Stimulated activated CD8-positive, alpha-beta memory T cell treated with anti-CD3 and anti-CD28 coated beads, Interleukin-7, amount 100 ng/mL, for 1 hour (primary cell): ENCODE measurements around the gene NMUR1.

Experiments
- DNase-seq, 2 donors: peaks; one replicate each; pipeline ENCODE4 v3.0.0-alpha.2; 2020; ENCODE audit warnings: low read depth in 2 of 2

Gene NMUR1

GRCh38 chr2:231554327-231554726 is 24.1 kb upstream of the NMUR1 start:
- DNase-seq, result no peak

- no peak for DNase-seq
Measured at GRCh38 chr2:231552752-231553151, 22.5 kb upstream of the NMUR1 start.

GRCh38 chr2:231549446-231550239 is 19.4 kb upstream of the NMUR1 start:
- no peak for DNase-seq

- DNase-seq, result no peak
Measured at GRCh38 chr2:231548752-231549151, 18.5 kb upstream of the NMUR1 start.

- DNase-seq, result no peak
Measured at GRCh38 chr2:231547315-231548110, 17.3 kb upstream of the NMUR1 start.

GRCh38 chr2:231546014-231546715 is 15.9 kb upstream of the NMUR1 start:
- DNase-seq, result no peak

- peak; percentile 21 to 41 for DNase-seq
Measured at GRCh38 chr2:231545105-231545902, 15.1 kb upstream of the NMUR1 start.

- DNase-seq, result no peak
Measured at GRCh38 chr2:231542136-231542535, 11.9 kb upstream of the NMUR1 start.

- DNase-seq, result no peak
Measured at GRCh38 chr2:231541645-231542044, 11.4 kb upstream of the NMUR1 start.

- DNase-seq, result no peak
Measured at GRCh38 chr2:231539991-231540390, 9.7 kb upstream of the NMUR1 start.

GRCh38 chr2:231535961-231536360 is 5.7 kb upstream of the NMUR1 start:
- no peak for DNase-seq

- no peak for DNase-seq
Measured at GRCh38 chr2:231533777-231534125, 3.5 kb upstream of the NMUR1 start.

GRCh38 chr2:231533086-231533776 is 3.0 kb upstream of the NMUR1 start:
- no peak for DNase-seq

GRCh38 chr2:231532756-231533035 is 2.5 kb upstream of the NMUR1 start:
- DNase-seq, result no peak

GRCh38 chr2:231531883-231532755 is 1.9 kb upstream of the NMUR1 start:
- DNase-seq, result no peak

GRCh38 chr2:231531466-231531865 is 1.2 kb upstream of the NMUR1 start:
- no peak for DNase-seq

- no peak for DNase-seq
Measured at GRCh38 chr2:231528636-231529030, 1.6 kb downstream of the NMUR1 start.

- DNase-seq, result no peak
Measured at GRCh38 chr2:231527955-231528635, 2.1 kb downstream of the NMUR1 start.

GRCh38 chr2:231527091-231527395 is 3.2 kb downstream of the NMUR1 start:
- no peak for DNase-seq
